GM19328 (cell line): ENCODE data around the gene MYBL2.
"Not testable (repeated sequence)": the region's sequence is repeated elsewhere in the genome, so short reads cannot be mapped to it uniquely, and the experiment has no call there.

ENCODE experiments used
- ATAC-seq: cut with Tn5 transposase; IDR thresholded peaks from one replicate; pipeline ENCODE4 v1.9.1; 2021; ENCODE audit warnings: mild to moderate bottlenecking, moderate library complexity; ENCODE audit not compliant: unreplicated experiment

MYBL2 gene

GRCh38 chr20:43749734-43750294, 82.9 kb downstream of the MYBL2 start:
- no peak for ATAC-seq

GRCh38 chr20:43750774-43751166, 83.9 kb downstream of the MYBL2 start:
- no peak for ATAC-seq

DNA sequence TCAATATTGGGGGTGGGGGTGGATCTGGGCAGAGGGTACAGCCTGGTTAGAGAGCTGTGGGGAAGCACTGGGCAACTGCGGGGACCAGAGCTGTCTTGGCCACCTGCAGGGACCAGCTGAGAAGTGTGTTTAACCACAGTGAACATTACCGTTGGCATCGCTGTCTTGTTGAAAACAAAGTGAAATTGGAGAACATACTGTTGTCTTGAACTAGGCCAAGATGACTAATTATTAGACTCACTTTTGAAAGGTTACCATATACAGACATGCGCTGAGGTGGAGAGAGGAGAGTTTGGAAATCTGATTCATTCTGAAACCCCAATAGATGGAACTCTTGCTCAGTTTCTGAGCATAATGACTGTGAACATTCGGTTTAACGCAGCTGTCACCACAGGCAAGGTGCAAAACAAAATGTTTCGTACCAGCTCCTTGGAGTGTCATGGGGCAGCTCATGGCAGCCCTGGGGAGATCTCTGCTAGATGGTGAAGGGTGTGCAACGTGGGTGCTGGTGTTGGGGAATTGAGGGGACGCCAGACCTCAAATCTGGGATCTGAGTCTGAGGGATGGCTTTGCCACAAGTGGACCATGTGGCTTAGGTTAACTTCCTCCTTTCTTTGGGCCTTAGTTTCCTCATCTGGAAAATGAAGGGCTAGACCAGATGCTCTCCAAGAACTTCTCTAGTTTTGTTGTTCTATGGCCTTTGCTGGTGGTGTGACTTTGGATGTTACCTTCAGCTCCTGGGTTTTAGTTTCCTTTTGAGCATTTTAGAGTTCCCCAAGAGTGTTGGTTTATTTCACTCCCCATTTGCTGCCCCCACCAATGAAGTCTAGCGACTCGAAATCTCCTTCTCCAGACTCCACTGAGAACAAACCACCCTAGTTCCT, 84.5 kb downstream of the MYBL2 start:
- peak; percentile 62 for ATAC-seq

DNA sequence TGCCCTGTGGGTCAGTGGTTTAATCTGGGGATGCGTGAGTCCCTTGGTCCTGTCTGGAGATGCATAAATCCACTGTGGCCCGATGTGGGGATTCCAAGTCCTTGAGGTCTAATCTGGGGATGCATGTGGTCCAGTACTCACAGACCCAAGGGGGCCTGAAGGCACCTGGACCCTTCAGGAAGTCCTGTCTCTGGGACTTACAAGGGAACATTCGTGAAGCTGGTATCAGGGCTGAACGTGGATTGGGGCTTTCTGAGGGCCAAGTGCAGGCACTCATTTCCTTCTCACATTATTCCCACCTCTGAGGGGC, 85.1 kb downstream of the MYBL2 start:
- ATAC-seq: no peak

GRCh38 chr20:43752561-43753301, 85.8 kb downstream of the MYBL2 start:
- peak; percentile 63 for ATAC-seq

DNA sequence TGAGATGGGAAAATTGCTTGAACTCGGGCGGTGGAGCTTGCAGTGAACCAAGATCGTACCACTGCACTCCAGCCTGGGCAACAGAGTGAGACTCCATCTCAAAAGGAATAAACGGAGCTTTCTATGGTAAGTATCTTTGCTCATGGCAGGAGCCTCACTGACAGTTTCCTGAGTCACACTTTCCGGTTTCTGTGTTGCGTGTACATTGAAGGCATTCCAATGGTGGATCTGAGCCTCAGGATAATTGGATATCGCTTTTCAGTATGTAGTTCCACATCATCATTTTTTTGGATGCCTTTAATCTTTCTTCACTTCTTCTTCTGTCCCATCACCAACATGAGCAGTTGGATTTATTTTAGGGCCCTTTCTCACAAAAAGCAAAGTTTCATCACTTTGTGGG, 88.5 kb downstream of the MYBL2 start:
- no peak for ATAC-seq

DNA sequence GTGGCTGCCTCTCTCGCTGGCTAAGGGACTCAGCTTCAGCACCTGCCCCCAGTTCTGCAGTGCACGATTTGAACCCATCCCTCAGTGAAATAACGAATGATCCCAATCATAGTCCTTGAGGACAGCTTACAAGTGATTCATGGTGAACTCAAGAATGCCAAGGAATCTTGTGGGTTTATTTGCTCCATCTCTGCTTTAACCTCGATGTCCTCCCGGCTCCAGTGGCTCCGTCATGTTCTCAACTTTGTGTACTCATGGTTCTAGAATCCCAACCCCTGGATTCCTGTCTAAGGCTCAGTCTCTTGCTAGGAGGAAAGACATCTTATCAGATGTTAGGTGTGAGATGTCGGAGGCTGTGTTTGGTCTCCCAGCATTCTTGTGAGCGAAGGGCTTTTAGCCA, 88.9 kb downstream of the MYBL2 start:
- no peak for ATAC-seq

DNA sequence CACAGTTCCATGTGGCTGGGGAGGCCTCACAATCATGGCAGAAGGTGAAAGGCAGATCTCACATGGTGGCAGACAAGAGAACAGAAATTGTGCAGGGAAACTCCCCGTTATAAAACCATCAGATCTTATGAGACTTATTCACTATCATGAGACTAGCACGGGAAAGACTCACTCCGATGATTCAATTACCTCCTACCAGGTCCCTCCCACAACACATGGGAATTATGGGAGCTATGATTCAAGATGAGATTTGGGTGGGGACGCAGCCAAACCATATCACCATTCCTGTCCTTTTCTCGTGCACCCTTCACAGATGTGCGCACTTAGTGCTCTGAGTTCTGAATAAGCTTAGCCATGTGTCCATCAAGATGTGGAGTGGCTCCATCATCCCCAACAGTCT, 91.0 kb downstream of the MYBL2 start:
- ATAC-seq: not testable (repeated sequence)

- no peak for ATAC-seq
Observed at GRCh38 chr20:43761386-43762340, 94.7 kb downstream of the MYBL2 start.

GRCh38 chr20:43762911-43763310, 96.0 kb downstream of the MYBL2 start:
- ATAC-seq: no peak

- no peak for ATAC-seq
Observed at GRCh38 chr20:43765916-43766315, 99.0 kb downstream of the MYBL2 start.
